Activated CD8-positive, alpha-beta memory T cell treated with anti-CD3 and anti-CD28 coated beads for 4 hours (primary cell): ENCODE measurements around the gene SCFD2.
"Not testable (repeated sequence)": the region's sequence is repeated elsewhere in the genome, so short reads cannot be mapped to it uniquely, and the experiment has no call there.

Experiments
- DNase-seq, 2 donors: peaks; one replicate each; pipeline ENCODE4 v3.0.0-alpha.2; 2020; ENCODE audit warnings: low read depth in 2 of 2

The SCFD2 gene

DNA sequence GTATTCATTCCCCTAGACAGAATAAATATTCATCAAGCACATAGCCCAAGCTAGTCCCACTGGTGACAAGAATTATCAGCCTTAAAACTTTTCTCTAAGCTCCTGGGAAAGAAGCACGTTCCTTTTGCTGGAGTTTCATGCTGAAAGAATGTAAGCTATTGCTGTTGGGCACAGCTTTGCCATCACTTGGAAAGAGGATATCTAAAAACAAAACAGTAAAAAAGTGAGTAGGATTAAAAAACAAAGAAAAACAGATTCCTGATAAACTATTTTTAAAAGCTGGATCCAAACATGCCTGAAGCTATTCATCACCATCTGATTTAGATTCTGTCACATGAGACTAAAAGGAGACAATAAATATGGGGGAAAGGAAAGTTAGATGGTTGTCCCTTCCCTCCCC is 176.8 kb downstream of the SCFD2 start:
- DNase-seq = no peak

DNA sequence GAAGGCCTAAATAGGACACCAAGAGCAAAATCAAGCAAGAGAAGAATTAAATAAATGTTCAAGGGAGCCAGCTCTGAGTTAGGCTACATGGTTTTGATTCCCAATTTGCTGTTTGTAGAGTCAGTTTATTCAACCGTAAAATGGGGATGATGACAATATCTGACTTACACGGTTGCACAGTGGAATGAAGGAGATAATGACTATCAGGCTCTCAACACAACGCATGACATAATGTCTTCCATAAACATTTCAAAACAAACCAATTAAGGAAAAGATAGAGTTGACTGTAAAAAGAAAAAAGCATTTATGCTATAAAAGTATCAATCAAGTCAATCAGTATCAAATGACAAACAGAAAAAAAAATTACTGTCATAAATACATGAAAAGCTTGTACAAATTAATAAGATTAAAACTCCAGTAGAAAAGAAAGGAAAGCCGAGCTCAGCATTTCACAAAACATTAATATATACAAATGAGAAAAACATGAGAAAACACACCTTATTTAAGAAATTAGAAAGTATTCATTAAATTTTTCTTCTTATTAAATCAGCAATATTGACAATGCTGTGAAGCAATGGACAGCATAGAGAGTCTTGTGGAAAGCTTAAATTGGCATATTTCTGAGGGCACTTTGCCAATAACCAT is 179.0 kb downstream of the SCFD2 start:
- no peak for DNase-seq

DNA sequence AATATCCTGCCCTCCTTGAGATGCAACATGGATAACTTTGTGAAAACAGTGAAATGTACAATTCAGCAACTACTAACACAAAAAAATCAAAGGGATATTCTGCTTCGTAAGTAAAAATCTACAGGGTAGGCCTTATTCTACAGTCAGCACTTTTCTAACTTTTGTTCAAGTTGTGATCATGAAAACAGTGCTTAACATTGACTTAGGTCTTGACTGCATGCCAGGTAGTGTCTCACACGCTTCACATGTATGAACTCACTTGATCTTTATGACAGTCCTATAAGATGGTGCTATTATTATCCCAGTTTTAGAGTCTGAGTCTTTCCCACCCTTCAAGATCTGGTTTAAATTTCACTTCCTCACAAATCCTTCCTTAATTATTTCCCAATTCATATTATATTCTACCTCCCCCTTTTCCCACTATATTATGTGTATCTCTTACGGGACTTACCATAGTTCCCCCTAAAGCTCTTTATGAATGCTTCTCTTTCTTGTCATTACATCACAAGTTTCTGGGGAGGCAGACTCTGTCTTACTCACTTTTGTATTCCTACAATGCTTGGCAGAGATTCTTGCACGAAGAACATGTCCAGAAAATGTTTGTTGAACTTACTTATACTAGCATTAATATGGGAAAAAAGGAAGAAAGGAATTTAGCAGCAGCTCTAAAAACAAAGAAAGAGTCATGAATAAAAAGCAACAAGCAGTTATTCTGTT is 179.8 kb downstream of the SCFD2 start:
- no peak for DNase-seq

DNA sequence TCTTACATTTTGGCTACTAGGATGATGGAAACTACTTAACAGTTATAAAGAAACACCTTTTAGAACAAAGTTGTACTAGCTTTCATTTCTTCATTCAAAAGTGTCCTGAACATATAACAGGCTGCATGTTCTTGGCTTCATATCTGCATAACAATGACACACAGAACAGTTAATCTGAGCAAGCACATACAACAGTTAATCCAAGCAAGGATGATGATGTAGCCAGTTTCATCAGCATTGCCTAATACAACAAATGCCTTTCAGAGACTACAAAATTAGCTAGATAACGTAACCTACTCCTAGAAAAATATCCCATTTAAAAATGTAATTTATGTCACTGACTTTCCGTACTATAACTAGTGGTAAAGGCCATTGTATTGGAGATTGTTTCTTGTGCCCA is 182.1 kb downstream of the SCFD2 start:
- no peak for DNase-seq

DNA sequence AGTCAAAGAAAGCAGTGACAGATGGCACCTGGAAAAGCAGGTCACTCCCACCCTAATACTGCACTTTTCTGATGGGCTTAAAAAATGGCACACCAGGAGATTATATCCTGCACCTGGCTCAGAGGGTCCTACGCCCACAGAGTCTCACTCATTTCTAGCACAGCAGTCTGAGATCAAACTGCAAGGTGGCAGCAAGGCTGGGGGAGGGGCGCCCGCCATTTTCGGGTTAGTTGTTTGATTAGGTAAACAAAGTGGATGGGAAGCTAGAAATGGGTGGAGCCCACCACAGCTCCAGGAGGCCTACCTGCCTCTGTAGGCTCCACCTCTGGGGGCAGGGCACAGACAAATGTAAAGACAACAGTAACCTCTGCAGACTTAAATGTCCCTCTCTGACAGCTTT is 188.1 kb downstream of the SCFD2 start:
- DNase-seq = not testable (repeated sequence)

DNA sequence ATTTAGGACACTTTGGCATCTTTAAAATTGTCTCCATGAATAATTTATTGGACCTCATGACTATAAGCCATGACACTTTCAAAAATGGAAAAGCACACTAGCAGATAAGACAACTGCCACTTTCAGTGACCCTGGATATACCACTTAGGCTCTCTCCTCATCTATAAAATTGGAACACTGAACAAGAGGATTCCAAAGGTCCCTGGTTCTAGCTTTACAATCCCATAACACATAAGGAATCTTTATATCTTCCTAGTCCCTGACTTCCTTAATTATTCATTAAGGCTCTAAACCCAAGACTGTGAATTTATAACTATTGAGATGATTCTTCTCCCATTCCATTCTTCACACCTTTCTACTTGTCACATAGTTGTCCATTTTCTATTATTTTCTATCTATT is 190.2 kb downstream of the SCFD2 start:
- no peak for DNase-seq

DNA sequence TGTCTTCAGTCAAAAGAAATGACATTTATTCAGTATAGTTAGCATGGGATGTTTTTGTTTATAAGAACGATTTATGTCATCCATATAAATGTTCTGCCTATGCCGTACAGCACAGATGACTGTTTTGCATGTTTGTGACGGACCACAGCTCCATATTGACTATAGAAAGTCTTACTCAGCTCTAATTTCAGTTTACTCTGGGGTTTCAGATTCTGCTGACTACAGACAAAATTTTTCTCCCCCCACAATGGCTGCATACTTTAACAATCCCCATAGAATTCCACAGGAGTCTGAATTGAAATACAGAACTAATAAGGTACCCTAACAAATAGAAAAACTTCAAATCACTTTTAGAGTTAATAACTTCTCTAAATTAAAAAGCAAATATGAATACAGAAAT is 191.0 kb downstream of the SCFD2 start:
- DNase-seq = no peak

DNA sequence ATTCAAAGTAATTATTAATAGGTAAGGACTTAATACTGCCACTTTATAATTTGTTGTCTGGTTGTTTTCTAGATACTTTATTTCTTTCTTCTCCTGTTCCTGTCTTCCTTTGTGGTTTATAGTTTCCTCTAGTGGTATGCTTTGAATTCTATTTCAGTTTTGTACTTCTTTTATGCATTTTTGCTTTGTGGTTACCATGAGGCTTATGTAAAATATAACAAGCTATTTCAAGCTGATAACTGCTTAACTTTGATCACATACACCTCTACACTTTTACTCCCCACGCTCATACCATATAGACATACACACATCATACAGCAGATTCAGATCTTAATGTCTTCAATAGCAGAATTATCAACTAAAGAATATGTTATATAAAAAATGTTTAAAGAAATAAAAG is 192.3 kb downstream of the SCFD2 start:
- no peak for DNase-seq

DNA sequence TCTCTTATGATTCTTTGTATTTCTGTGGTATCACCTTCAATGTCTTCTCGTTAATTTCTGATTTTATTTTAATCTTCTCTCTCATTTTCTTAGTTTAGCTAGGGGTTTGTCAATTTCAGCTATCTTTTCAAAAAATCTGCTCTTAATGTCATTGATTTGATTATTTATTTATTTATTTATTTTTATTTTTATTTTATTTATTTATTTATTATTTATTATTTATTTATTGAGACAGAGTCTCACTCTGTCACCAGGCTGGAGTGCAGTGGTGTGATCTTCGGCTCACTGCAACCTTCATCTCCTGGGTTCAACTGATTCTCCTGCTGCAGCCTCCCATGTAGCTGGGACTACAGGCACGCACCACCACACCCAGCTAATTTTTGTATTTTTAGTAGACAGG is 194.1 kb downstream of the SCFD2 start:
- DNase-seq = no peak

DNA sequence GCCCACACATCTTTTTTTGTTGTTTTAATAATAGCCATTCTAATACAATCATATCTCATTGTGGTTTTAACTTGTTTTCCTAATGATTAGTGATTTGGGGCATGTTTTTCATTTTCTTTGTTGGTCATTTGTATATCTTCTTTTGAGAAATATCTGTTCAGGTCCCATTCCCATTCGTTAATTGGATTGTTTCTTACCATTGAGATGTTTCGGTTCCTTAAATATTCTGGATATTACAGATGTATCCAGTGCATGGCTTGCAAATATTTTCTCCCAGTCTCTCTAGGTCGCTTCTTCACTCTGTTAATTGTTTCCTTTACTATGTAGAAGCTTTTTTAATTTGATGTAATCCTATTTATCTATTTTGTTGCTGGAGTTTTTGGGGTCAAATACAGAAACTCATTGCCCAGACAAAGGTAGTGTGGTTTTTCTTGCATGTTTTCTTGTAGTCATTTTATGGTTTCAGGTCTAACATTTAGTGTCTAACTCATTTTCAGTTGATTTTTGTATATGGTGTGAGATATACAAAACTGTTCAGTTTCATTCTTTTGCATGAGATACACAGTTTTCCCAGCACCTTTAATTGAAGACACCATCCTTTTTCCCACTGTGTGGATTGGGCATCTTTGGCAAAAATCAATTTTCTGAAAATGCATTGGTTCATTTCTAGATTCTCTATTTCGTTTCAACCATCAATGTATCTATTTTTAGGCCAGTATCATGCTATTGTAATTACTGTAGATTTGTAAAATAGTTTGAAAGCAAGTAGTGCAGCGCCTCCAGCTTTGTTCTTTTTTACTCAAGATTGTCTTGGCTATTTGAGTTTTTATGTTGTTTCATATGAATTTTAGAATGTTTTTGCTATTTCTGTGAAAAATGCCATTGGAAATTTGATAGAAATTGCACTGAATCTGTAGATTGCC is 195.9 kb downstream of the SCFD2 start:
- no peak for DNase-seq

DNA sequence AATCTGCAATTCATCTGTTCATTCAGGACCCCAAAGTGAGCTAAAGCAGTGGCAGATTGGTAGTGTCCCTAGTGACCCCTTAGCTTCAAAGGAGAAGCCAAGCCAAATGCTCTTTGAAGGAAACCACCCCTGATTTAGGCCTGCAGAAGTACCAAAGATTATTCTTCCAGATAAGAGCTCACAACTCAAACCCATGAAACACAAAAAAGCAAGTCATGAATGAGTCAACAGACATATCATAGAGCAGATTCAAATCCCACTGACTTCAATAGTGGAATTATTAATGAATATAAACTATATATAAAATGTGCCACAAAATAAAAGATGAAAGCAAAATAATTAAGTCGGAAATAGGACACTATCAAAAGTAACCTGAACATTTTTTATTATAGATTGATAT is 197.6 kb downstream of the SCFD2 start:
- DNase-seq = no peak

DNA sequence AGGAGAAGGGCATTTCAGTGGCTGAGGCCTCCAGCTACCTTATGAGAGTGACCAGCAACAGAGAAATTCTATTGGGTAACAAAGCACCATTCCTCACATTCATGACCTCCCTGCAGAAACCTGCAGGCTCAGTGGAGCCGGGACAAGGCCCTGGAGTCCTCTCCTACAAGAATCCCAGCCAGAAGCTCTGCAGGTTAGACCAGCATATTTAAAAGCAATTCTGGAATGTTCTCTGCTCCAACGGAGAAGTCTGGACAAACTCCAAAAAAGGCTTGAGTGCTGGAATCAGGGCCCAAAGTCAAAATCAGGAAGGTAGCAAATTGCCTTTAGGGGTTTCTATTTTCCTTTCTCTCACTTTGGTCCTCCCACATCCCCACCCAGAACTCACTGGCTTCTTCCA is 202.9 kb downstream of the SCFD2 start:
- no peak for DNase-seq

DNA sequence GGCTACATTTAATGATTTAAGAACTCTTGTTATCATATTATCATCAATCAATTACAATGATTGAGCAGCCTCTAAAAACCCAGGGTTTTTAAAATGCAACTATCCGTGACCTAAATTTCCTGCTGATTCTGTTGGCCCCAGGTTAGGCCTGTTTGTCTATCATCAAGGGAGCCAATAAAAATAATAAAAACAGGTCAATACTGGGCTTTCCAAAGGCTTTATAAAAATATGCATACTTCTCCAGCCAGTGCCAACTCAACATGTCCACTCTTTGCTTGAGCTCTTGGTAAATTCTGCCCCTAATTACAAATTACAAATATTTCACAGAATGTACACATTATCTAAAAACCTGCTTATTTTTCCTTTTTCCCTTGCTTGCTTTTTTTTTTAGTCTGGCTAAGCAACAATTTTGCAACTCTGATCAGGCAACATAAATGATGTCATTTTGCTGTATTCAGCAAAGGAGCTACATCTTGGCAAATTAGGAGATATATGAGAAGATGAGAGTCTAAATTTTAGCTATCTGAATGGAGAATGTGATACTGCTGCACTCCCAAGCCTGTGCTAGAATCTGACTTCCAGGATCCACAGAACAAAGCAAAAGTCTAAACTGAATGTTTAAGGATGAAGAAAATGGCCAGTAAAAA is 204.0 kb downstream of the SCFD2 start:
- no peak for DNase-seq

DNA sequence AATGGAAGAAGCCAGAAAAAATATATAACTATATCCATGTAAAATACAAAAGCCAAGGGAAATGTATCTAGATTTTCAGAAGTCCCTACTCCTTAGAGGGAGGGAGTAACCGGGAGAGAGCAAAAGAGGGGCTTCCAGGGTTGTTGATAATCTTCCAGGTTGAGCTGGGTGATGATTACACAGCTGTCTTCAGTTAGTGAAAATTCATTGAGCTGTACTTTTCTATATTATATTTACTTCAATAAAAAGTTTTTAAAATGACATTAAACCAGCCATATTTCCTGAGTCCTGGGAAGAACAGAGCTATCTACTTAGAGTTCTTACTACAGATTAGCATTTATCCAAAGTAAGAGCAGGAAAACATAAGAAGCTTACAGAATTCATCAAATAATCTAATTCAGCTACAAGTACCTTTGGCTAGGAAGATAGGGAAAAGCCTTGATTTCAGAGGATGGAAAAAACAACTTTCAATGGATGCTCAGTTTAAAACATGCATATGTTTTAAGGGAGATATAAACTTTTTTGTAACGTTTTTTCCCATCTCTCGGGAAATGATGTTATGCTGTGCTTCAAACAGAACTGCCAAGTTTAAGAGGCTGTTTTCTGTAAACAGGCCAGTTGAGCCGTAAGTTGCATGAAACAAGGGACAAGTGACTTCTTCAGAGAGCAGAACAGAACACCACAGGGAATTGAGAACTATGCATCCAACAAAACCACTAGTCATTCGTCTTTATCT is 204.6 kb downstream of the SCFD2 start:
- no peak for DNase-seq

DNA sequence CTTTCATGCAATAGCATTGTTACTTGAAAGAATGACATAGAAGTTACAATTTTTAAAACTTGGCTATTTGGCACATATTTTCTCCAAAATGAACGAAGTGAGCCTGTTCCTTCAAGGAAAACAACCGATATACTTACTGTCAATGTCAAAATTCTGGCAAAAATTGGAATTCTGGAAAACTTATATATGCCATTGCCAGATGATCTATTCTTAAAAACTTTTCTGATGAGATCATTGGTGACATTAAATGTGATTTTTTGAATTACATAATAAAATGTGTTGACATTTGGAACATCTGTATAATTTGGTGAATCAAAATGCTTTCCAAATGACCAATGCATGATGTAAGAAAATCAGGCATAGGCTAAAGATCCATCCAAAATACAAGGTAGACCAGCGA is 209.0 kb downstream of the SCFD2 start:
- no peak for DNase-seq

DNA sequence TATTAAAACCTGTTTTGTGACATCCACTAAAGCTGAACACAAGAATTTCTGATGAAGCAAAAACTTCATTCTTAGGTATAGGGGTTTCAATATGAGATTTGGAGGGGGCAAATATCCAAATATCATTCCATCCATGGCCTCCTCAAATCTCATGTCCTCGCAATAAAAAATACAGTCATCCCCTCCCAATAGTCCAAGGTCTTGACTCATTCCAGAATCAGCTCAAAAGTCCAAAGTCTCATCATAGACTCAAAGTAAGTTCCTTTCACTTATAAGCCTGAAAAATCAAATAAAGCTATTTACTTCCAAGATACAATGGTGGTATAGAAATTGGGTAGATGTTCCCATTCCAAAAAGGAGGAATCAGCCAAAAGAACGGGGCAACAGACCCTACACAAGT is 213.4 kb downstream of the SCFD2 start:
- DNase-seq = no peak

DNA sequence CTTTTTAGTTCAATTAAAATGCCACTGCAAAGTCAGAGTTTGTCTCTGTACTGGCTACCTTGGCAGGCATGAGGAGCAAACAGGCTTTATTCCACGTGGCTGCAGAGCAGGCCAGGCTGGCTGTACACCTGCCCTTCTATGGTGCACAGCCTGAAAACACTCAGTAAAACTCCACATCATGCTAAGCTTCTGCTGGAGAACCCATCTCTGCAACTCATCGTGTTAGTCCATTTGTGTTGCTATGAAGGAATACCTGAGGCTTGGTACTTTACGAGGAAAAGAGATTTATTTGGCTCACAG is 214.4 kb downstream of the SCFD2 start:
- DNase-seq = no peak

DNA sequence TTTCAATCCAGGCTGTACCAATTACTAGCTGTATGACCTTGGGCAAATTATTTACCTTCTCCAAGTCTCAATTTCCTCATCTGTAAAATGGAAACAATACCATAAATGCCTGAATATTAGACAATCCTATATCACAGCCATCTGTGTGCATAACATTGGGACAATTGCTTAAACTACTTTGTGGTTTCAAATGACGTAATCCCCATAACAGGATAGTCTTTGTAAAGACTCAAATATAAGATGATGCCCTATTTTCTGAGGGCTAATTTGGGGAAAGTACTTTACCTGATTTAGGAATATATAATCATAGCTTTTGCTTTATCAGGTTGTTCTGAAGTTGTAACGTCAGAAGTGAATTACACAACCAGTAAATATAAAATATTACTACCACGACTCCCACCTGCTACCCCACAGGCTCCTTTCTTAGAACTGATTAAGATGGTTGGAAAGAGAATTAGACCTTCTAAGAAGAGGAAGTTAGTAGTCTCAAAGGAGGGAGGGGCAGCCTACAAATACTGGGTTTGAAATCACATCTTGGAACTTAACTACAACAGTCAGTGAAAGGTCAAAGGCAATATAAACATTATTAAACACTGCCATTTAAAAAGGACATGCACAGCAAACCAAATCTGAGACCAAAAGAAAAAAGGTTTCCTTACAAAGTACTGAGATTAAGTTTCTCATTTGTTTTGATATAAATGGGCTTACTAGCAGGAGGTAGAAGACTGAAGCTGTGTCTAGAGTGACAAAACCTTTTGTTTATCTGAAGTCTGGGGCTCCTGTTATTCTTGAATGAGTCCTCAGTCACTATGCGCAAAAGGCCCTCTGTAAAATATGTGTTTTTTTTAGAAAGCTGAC is 215.0 kb downstream of the SCFD2 start:
- DNase-seq = no peak

DNA sequence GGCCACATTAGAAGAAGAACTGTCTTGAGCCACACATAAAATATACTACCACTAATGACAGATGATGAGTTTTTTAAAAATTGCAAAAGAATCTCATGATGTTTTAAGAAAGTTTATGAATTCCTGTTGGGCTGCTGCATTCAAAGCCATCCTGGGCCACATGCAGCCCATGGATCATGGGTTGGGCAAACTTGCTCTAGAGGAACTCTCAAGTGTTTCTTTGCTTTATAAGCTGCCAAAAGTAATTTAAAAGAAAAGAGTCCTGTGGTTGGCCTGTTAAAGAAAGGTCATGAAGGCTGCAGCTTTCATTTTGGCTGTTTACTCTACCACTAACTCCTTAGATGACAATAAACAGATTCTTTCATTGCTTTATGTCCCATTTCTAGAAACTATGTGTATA is 218.2 kb downstream of the SCFD2 start:
- DNase-seq = no peak

DNA sequence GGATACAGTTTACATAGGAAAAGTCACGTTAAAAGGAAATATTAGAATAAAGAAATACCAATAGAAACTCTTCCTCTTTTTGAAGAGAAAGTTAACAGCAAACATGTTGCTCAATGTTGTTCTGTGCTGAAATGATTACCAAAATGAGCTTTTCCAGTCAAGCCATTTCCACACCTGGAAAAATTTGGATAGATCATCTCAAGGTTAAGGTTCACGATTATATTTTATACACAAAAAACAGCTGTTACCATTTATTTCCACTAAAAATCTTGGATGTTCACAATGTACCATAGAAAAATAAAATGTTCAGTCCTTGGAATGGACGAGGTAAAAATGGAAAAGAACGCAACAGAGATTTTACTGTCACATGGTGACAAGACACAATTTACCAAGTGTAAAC is 218.7 kb downstream of the SCFD2 start:
- DNase-seq = no peak

DNA sequence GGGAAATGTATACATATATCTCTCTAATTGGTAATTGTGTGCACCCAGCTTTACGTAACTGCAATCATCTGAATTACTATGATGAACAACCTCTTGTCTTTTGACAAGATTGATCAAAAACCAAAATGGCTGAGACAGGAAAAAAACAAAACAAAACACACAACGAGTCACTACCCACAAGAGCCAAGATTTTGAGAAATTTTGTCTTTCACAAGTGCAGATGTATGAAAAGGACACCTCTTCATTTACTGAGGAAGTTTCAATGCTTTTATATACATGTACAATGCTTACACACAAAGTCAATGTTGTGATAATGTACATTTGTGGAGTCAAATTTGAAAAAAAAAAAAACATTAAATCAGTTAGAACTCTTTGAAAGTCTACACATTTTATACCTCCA is 224.6 kb downstream of the SCFD2 start:
- DNase-seq = no peak
